Ramos (cell line): ENCODE results near the gene TAF11L2.
"Not testable (repeated sequence)": the region's sequence is repeated elsewhere in the genome, so short reads cannot be mapped to it uniquely, and the experiment has no call there.

ENCODE experiments used
- in situ Hi-C: fragments of 300-500 bp; cut with MboI; formaldehyde crosslinking; loops from one replicate; pipeline ENCODE4 v1.14.3; 2022; ENCODE audit warnings: low sequenced_read_pairs; ENCODE audit not compliant: unreplicated experiment

The TAF11L2 gene

DNA sequence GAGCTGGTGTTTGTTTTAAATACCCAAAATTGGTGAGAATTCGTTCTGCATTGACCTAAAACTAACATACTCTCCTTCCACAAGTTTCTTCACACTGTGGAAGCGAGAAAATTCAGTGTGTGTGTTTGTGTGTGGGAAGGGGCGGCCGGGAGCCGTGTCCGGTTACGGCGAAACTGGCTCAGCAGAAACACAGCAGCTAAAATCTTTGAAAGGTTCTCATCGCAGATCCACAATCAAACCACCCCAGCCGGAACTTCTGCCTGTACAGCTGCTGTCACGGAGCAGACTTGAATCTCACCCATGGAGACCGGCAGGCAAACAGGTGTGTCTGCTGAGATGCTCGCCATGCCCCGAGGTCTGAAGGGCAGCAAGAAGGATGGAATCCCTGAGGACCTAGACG lies 26.9 kb downstream of the TAF11L2 start, which contains the start of gene TAF11L5:
TAF11L5 (plus strand) TSS at position 301 of the 400 bp plus-strand sequence.
- in situ Hi-C loops: not testable (repeated sequence)

DNA sequence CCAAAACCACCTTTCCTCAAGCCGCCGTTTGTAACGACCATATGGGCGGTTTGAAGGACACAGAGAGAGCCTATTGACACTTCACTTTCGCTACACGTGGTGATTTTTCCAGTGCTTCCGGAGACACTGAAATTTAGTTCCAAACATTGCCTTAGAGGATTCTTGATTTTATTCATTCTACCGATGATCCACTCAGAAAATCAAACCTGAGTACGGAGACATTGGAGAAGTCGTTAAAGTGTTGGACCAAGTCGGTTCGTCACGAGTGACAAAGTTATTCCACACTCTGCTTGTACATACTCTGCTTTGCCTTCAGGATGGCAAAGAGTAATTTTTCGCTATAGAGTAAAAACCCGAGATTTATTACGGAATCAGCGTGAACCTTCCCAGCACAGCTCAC lies 28.5 kb downstream of the TAF11L2 start:
- in situ Hi-C loops: not testable (repeated sequence)

DNA sequence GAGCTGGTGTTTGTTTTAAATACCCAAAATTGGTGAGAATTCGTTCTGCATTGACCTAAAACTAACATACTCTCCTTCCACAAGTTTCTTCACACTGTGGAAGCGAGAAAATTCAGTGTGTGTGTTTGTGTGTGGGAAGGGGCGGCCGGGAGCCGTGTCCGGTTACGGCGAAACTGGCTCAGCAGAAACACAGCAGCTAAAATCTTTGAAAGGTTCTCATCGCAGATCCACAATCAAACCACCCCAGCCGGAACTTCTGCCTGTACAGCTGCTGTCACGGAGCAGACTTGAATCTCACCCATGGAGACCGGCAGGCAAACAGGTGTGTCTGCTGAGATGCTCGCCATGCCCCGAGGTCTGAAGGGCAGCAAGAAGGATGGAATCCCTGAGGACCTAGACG lies 30.3 kb downstream of the TAF11L2 start, which contains the start of gene TAF11L6:
TAF11L6 (plus strand) TSS at position 301 of the 400 bp plus-strand sequence.
- in situ Hi-C loops: not testable (repeated sequence)
